Measurements from ENCODE around the gene ABRAXAS1. TPM values are rescaled to one million over a fixed set of nuclear protein-coding genes. Genes with fewer than 3 reads are reported as not detected.

Gene ABRAXAS1
- total RNA-seq (1 to 10 TPM; 1.6 to 7.8 TPM), polyA plus RNA-seq (1 to 10 TPM in 1 of 2 donors, under 1 TPM in 1; 0.96 to 1.0 TPM)

DNA sequence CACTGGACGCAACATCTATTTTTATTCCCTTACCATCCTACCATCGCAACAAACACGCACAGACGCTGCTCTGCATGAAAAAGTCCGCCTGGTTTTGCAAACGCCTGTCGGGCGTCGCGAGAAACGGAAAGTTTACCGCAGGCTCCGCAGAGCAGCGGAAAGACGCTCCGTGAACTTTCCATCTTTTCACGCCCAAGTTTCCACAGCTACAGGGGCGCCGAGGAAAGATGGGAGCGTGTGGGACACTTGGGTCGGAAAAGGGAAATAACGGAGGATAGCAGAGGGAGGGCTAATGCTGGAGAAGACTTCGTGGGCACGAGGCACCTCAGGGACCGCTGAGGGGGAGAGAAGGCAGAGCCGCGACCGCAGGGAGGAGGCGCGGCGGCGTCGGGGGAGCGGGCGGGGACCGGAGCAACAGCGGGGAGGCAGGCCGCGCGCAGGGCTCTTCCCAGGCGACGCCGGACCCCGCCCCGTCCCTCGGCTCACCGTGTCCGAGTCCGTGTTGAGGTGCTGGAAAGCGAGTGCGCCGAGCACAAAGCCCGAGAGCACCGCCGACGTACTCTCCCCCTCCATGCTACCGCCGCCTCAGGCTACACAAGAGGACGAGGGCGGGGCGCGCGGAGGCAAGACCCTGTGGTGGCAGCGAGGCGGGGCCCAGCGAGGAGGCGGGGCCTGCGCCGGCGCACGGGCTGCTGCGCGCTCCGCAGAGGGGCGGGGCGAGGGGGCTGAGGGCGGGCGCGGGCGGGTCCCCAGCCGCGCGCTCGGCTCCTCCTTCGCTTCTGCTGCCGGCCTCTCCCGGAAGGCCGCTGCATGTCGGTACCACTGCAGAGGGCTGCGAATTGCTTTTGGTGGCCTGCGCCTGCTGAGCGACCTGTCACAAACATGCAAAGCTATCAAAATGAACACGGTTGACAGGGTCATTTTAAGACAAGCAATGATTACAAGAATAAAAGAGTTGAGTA lies at the start of gene ABRAXAS1:
Gene ABRAXAS1 (minus strand): TSS at position 601 of the 962 bp plus-strand sequence. CDS start 28 bp downstream, at position 573.
- H3K27ac ChIP-seq (ENCODE audit: low read depth in 1 of 2, low read length in 2 of 2): peak within 1 kb of the TSS; percentile 47 to 86
- TF ChIP-seq, protein P1, sequence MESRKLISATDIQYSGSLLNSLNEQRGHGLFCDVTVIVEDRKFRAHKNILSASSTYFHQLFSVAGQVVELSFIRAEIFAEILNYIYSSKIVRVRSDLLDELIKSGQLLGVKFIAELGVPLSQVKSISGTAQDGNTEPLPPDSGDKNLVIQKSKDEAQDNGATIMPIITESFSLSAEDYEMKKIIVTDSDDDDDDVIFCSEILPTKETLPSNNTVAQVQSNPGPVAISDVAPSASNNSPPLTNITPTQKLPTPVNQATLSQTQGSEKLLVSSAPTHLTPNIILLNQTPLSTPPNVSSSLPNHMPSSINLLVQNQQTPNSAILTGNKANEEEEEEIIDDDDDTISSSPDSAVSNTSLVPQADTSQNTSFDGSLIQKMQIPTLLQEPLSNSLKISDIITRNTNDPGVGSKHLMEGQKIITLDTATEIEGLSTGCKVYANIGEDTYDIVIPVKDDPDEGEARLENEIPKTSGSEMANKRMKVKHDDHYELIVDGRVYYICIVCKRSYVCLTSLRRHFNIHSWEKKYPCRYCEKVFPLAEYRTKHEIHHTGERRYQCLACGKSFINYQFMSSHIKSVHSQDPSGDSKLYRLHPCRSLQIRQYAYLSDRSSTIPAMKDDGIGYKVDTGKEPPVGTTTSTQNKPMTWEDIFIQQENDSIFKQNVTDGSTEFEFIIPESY (IDR thresholded peaks at IDR 0.05): no peak
- TF ChIP-seq NR2F2 (IDR thresholded peaks at IDR 0.05) (no peak), FOXA2 (IDR thresholded peaks at IDR 0.05) (no peak), YY1 (IDR thresholded peaks at IDR 0.05) (peak; percentile 60), RXRA (IDR thresholded peaks at IDR 0.05) (no peak), TAF1 (conservative IDR thresholded peaks at IDR 0.05) (peak; percentile 21)
- TF ChIP-seq, protein P2, sequence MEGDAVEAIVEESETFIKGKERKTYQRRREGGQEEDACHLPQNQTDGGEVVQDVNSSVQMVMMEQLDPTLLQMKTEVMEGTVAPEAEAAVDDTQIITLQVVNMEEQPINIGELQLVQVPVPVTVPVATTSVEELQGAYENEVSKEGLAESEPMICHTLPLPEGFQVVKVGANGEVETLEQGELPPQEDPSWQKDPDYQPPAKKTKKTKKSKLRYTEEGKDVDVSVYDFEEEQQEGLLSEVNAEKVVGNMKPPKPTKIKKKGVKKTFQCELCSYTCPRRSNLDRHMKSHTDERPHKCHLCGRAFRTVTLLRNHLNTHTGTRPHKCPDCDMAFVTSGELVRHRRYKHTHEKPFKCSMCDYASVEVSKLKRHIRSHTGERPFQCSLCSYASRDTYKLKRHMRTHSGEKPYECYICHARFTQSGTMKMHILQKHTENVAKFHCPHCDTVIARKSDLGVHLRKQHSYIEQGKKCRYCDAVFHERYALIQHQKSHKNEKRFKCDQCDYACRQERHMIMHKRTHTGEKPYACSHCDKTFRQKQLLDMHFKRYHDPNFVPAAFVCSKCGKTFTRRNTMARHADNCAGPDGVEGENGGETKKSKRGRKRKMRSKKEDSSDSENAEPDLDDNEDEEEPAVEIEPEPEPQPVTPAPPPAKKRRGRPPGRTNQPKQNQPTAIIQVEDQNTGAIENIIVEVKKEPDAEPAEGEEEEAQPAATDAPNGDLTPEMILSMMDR (IDR thresholded peaks at IDR 0.05; ENCODE audit: low read depth, low read length, missing input control): no peak
- H3K4me3 ChIP-seq (ENCODE audit: low read depth in 1 of 3, low read length in 3 of 3): peak within 1 kb of the TSS; percentile 71 to 89 (median 84)
- peaks cover 4 to 13% (median 11%) of the 10 kb centered on the region in 4 donors for H3K4me1 ChIP-seq (ENCODE audit: control insufficient read depth in 4 of 4, insufficient read depth in 4 of 4, low read length in 3 of 4)
- DNase-seq (ENCODE audit: low spot score): peak; percentile 94
- peak within 1 kb of the TSS; percentile 57 to 71 for H3K9ac ChIP-seq (ENCODE audit: low read depth in 1 of 2, low read length in 2 of 2)
- H3K27me3 ChIP-seq (ENCODE audit: control insufficient read depth in 4 of 4, insufficient read depth in 4 of 4, low read length in 3 of 4): no peaks in the 10 kb centered on the region
- WGBS: 1% methylated on average over 93 of the region's 93 CpGs
- H3K36me3 ChIP-seq (ENCODE audit: control insufficient read depth in 4 of 4, insufficient read depth in 3 of 4, low read depth in 1 of 4, low read length in 3 of 4): no peaks in the 10 kb centered on the region
- H3K9me3 ChIP-seq (ENCODE audit: control insufficient read depth in 4 of 4, low read length in 3 of 4): no peaks in the 10 kb centered on the region

DNA sequence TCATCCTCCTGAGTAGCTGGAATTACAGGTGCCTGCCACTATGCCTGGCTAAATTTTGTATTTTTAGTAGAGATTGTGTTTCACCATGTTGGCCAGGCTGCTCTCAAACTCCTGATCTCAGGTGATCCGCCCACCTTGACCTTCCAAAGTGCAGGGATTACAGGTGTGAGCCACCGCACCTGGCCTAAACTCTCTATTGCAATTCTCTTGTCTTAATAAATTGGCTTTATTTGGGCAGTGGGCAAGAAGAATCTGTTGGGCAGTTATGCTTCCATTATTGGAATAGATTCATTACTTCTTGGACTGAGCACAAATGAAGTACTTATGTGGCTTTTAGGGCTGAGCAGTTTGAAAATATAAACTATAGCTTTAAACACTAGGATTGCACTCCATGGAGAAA lies 42.8 kb upstream of the ABRAXAS1 start:
- no peak for TF ChIP-seq HNF4A (conservative IDR thresholded peaks at IDR 0.05)
- no peak for TF ChIP-seq GABPA (IDR thresholded peaks at IDR 0.05 in 1 of 2, conservative IDR thresholded peaks at IDR 0.05 in 1 of 2)
- TF ChIP-seq RXRA (IDR thresholded peaks at IDR 0.05): no peak
- TF ChIP-seq, protein P3, sequence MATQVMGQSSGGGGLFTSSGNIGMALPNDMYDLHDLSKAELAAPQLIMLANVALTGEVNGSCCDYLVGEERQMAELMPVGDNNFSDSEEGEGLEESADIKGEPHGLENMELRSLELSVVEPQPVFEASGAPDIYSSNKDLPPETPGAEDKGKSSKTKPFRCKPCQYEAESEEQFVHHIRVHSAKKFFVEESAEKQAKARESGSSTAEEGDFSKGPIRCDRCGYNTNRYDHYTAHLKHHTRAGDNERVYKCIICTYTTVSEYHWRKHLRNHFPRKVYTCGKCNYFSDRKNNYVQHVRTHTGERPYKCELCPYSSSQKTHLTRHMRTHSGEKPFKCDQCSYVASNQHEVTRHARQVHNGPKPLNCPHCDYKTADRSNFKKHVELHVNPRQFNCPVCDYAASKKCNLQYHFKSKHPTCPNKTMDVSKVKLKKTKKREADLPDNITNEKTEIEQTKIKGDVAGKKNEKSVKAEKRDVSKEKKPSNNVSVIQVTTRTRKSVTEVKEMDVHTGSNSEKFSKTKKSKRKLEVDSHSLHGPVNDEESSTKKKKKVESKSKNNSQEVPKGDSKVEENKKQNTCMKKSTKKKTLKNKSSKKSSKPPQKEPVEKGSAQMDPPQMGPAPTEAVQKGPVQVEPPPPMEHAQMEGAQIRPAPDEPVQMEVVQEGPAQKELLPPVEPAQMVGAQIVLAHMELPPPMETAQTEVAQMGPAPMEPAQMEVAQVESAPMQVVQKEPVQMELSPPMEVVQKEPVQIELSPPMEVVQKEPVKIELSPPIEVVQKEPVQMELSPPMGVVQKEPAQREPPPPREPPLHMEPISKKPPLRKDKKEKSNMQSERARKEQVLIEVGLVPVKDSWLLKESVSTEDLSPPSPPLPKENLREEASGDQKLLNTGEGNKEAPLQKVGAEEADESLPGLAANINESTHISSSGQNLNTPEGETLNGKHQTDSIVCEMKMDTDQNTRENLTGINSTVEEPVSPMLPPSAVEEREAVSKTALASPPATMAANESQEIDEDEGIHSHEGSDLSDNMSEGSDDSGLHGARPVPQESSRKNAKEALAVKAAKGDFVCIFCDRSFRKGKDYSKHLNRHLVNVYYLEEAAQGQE (IDR thresholded peaks at IDR 0.05): no peak
- TF ChIP-seq, protein P4, sequence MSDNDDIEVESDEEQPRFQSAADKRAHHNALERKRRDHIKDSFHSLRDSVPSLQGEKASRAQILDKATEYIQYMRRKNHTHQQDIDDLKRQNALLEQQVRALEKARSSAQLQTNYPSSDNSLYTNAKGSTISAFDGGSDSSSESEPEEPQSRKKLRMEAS (IDR thresholded peaks at IDR 0.05): no peak
- TF ChIP-seq TAF1 (conservative IDR thresholded peaks at IDR 0.05): no peak
- 87% methylated on average over 2 of the region's 2 CpGs for WGBS
- peaks cover 1 to 14% (median 3%) of the 10 kb centered on the region in 4 donors for H3K9me3 ChIP-seq (ENCODE audit: control insufficient read depth in 4 of 4, low read length in 3 of 4)
- H3K27me3 ChIP-seq (ENCODE audit: control insufficient read depth in 4 of 4, insufficient read depth in 4 of 4, low read length in 3 of 4): no peaks in the 10 kb centered on the region
- H3K36me3 ChIP-seq (ENCODE audit: control insufficient read depth in 4 of 4, insufficient read depth in 3 of 4, low read depth in 1 of 4, low read length in 3 of 4): no peaks in the 10 kb centered on the region
- H3K9ac ChIP-seq (ENCODE audit: low read depth in 1 of 2, low read length in 2 of 2): no peak overlapping the region
- no peak overlapping the region for H3K4me3 ChIP-seq (ENCODE audit: low read depth in 1 of 3, low read length in 3 of 3)
- H3K27ac ChIP-seq (ENCODE audit: low read depth in 1 of 2, low read length in 2 of 2): no peak overlapping the region
- no peaks in the 10 kb centered on the region for H3K4me1 ChIP-seq (ENCODE audit: control insufficient read depth in 4 of 4, insufficient read depth in 4 of 4, low read length in 3 of 4)
- DNase-seq (ENCODE audit: low spot score): no peak
